H1 (cell line): ENCODE results near the gene ATP1A3. TPM values are rescaled to one million over a fixed set of nuclear protein-coding genes. Genes with fewer than 3 reads are reported as not detected.
A peak's percentile ranks its signal among the peaks of the same experiment; 100 is the strongest.

Experiments
- CTCF ChIA-PET: fragments of 300-600 bp; sonication (Branson Sonifier 250); formaldehyde crosslinking; loops from one replicate; lab custom pipeline; 2021; ENCODE audit not compliant: partially characterized antibody; lab: Charles Lee
- POLR2A ChIA-PET: fragments of 300-600 bp; sonication (Branson Sonifier 250); formaldehyde crosslinking; loops from one replicate; lab custom pipeline; 2021; ENCODE audit warnings: inconsistent platforms; ENCODE audit not compliant: partially characterized antibody; lab: Charles Lee
- DNase-seq, 2 experiments: peaks; one replicate each; pipeline versions ENCODE4 v3.0.0 to v3.0.0-alpha.2; 2010 to 2022; ENCODE audit warnings: low spot score in 2 of 2, low read depth in 1 of 2, mixed read lengths in 1 of 2
- FAIRE-seq: peaks from 2 replicates; lab custom pipeline; 2011; peaks lifted over from hg19 to GRCh38; lab: Jason Lieb, UNC
- H2AFZ ChIP-seq: 2 replicates; pipeline ENCODE4 v1.8.1; 2012; ENCODE audit warnings: low read length, inconsistent platforms
- H2AK5ac ChIP-seq: 2 replicates; pipeline ENCODE4 v1.6.1; 2013; ENCODE audit warnings: low read depth, low read length
- H2BK120ac ChIP-seq: replicated peaks from 2 replicates; pipeline ENCODE3; 2013; ENCODE audit warnings: low read depth, low read length, inconsistent platforms
- H2BK12ac ChIP-seq: 2 replicates; pipeline ENCODE4 v1.6.1; 2013; ENCODE audit warnings: low read depth, low read length
- H2BK15ac ChIP-seq: 2 replicates; pipeline ENCODE4 v1.6.1; 2013; ENCODE audit warnings: low read length
- H2BK20ac ChIP-seq: 2 replicates; pipeline ENCODE4 v1.6.1; 2013; ENCODE audit warnings: low read length
- H2BK5ac ChIP-seq: 2 replicates; pipeline ENCODE4 v1.6.1; 2013; ENCODE audit warnings: low read depth, low read length
- H3K14ac ChIP-seq: 2 replicates; pipeline ENCODE4 v1.6.1; 2013; ENCODE audit warnings: inconsistent platforms; ENCODE audit not compliant: insufficient read length
- H3K18ac ChIP-seq: 2 replicates; pipeline ENCODE4 v1.6.1; 2013; ENCODE audit warnings: low read length; ENCODE audit errors: extremely low read depth
- H3K23ac ChIP-seq: 2 replicates; pipeline ENCODE4 v1.6.1; 2013; ENCODE audit warnings: inconsistent platforms; ENCODE audit not compliant: insufficient read length
- H3K23me2 ChIP-seq: 2 replicates; pipeline ENCODE4 v1.6.1; 2013; ENCODE audit warnings: low read depth, low read length
- H3K27ac ChIP-seq: 2 replicates; pipeline ENCODE4 v1.6.1; 2011; ENCODE audit warnings: low read depth, low read length, inconsistent platforms
- H3K27me3 ChIP-seq, 4 experiments: replicated peaks in 1 of 4; 1 replicate in 1 of 4; 2 replicates in 3 of 4; pipeline versions ENCODE4 v1.6.1 to v1.8.1; 2011 to 2013; ENCODE audit warnings: low read length in 3 of 4, mild to moderate bottlenecking in 3 of 4, inconsistent platforms in 2 of 4, mixed read lengths in 2 of 4, moderate library complexity in 1 of 4; ENCODE audit not compliant: control insufficient read depth in 3 of 4, insufficient read depth in 3 of 4; ENCODE audit errors: extremely low read depth in 1 of 4
- H3K36me3 ChIP-seq, 4 experiments: 2 replicates each; pipeline versions ENCODE4 v1.6.1 to v1.8.1; 2011 to 2013; ENCODE audit warnings: mild to moderate bottlenecking in 4 of 4, low read length in 3 of 4, moderate library complexity in 2 of 4, control low read depth in 1 of 4, inconsistent platforms in 1 of 4; ENCODE audit not compliant: insufficient read depth in 4 of 4, control insufficient read depth in 2 of 4
- H3K4ac ChIP-seq: replicated peaks from 2 replicates; pipeline ENCODE3; 2013; ENCODE audit warnings: low read length, low read depth, mixed read lengths, inconsistent platforms; ENCODE audit not compliant: insufficient read length
- H3K4me1 ChIP-seq, 4 experiments: replicated peaks in 1 of 4; 1 replicate in 1 of 4; 2 replicates in 3 of 4; pipeline versions ENCODE4 v1.6.1 to v1.8.1; 2011 to 2013; ENCODE audit warnings: low read length in 3 of 4, inconsistent platforms in 2 of 4, mixed read lengths in 1 of 4; ENCODE audit not compliant: insufficient read depth in 4 of 4, control insufficient read depth in 3 of 4
- H3K4me2 ChIP-seq, 2 experiments: 2 replicates each; pipeline versions ENCODE4 v1.6.1 to v1.8.1; 2011 to 2013; ENCODE audit warnings: low read depth in 2 of 2, low read length in 2 of 2, control low read depth in 1 of 2, inconsistent platforms in 1 of 2, mild to moderate bottlenecking in 1 of 2; ENCODE audit not compliant: insufficient read depth in 1 of 2
- H3K4me3 ChIP-seq, 4 experiments: fragments of 200-600, 300-600 bp in 1 of 4; sonication (generic), shearing (Covaris generic), sonication (Bioruptor Twin) in 1 of 4; 2 replicates each; pipeline versions ENCODE4 v1.5.1 to v1.8.1; 2011 to 2016; ENCODE audit warnings: low read length in 4 of 4, low read depth in 3 of 4, control low read depth in 2 of 4, inconsistent platforms in 2 of 4, mild to moderate bottlenecking in 2 of 4, mixed read lengths in 1 of 4, moderate library complexity in 1 of 4; ENCODE audit not compliant: insufficient read depth in 2 of 4; ENCODE audit errors: extremely low read depth in 1 of 4
- H3K56ac ChIP-seq: replicated peaks from 2 replicates; pipeline ENCODE3; 2013; ENCODE audit warnings: low read depth, mild to moderate bottlenecking, mixed read lengths, low read length, inconsistent platforms; ENCODE audit not compliant: insufficient read length
- H3K79me1 ChIP-seq: 2 replicates; pipeline ENCODE4 v1.6.1; 2013; ENCODE audit warnings: low read depth, low read length, control low read depth
- H3K79me2 ChIP-seq, 2 experiments: 2 replicates each; pipeline versions ENCODE4 v1.6.1 to v1.8.1; 2012 to 2013; ENCODE audit warnings: low read length in 2 of 2, mild to moderate bottlenecking in 2 of 2, inconsistent platforms in 1 of 2; ENCODE audit not compliant: insufficient read depth in 2 of 2, control insufficient read depth in 1 of 2
- H3K9ac ChIP-seq, 4 experiments: replicated peaks in 1 of 4; 1 replicate in 1 of 4; 2 replicates in 3 of 4; pipeline versions ENCODE4 v1.6.1 to v1.8.1; 2011 to 2013; ENCODE audit warnings: low read depth in 3 of 4, low read length in 3 of 4, control low read depth in 2 of 4, mild to moderate bottlenecking in 2 of 4, moderate library complexity in 2 of 4, inconsistent platforms in 1 of 4; ENCODE audit errors: extremely low read depth in 1 of 4
- H3K9me3 ChIP-seq, 2 experiments: 2 replicates each; pipeline versions ENCODE4 v1.6.1 to v1.8.1; 2012 to 2013; ENCODE audit warnings: mild to moderate bottlenecking in 2 of 2, moderate library complexity in 2 of 2, control low read depth in 1 of 2, inconsistent platforms in 1 of 2, low read depth in 1 of 2, low read length in 1 of 2, mixed read lengths in 1 of 2; ENCODE audit not compliant: insufficient read depth in 2 of 2
- H4K20me1 ChIP-seq, 2 experiments: replicated peaks in 1 of 2; 2 replicates each; pipeline versions ENCODE3 to v1.8.1; 2011 to 2013; ENCODE audit warnings: inconsistent platforms in 2 of 2, low read length in 2 of 2, mild to moderate bottlenecking in 1 of 2; ENCODE audit not compliant: insufficient read depth in 2 of 2, control insufficient read depth in 1 of 2
- H4K5ac ChIP-seq: 2 replicates; pipeline ENCODE4 v1.6.1; 2013; ENCODE audit warnings: low read length, low read depth, mixed read lengths, inconsistent platforms; ENCODE audit not compliant: insufficient read length
- H4K8ac ChIP-seq: 2 replicates; pipeline ENCODE4 v1.8.0; 2013; ENCODE audit warnings: mild to moderate bottlenecking, moderate library complexity, low read length, inconsistent platforms; ENCODE audit not compliant: insufficient read depth; ENCODE audit errors: extremely low read depth
- H4K91ac ChIP-seq: replicated peaks from 2 replicates; pipeline ENCODE3; 2013; ENCODE audit warnings: low read length, mixed read lengths, inconsistent platforms; ENCODE audit not compliant: insufficient read length
- EZH2 ChIP-seq: fragments of 200-600 bp; sonication (generic); IDR thresholded peaks from 2 replicates; pipeline ENCODE4 v1.7.1; 2012; ENCODE audit warnings: low read depth, mild to moderate bottlenecking, moderate library complexity, low read length, inconsistent platforms; ENCODE audit not compliant: severe bottlenecking
- KDM4A ChIP-seq: IDR thresholded peaks from one replicate; pipeline ENCODE4 v1.7.1; 2012; ENCODE audit warnings: low read depth, mild to moderate bottlenecking, moderate library complexity, low read length, inconsistent platforms; ENCODE audit not compliant: severe bottlenecking
- RXRA ChIP-seq: IDR thresholded peaks from 2 replicates; pipeline ENCODE4 v1.6.1; 2011; ENCODE audit warnings: low read depth, mild to moderate bottlenecking, low read length, moderate library complexity; ENCODE audit not compliant: insufficient read depth
- SRF ChIP-seq: IDR thresholded peaks from 2 replicates; pipeline ENCODE4 v1.6.1; 2011; ENCODE audit warnings: mild to moderate bottlenecking, low read depth, low read length, moderate library complexity
- WGBS, 2 experiments: shearing (Covaris generic) in 1 of 2; methylation state at CpG; one replicate each; pipeline versions ENCODE4 v1.1.6 to v1.1.7; 2013 to 2015; ENCODE audit warnings: low lambda C conversion rate in 2 of 2, mixed read lengths in 2 of 2, inconsistent platforms in 1 of 2, low coverage in 1 of 2, missing lambda C conversion rate in 1 of 2; ENCODE audit not compliant: insufficient replicate concordance in 2 of 2, insufficient coverage in 1 of 2, insufficient read length in 1 of 2; ENCODE audit errors: extremely low coverage in 1 of 2, missing lambda C conversion rate in 1 of 2; 5-methylcytosine and 5-hydroxymethylcytosine counted together
- polyA plus RNA-seq, 7 experiments: library from polyadenylated mRNA; depleted of rRNA in 3 of 7; stranded (reverse) in 5 of 7; unstranded in 2 of 7; fragments of >200 nt in 5 of 7; fragments of 200-250 nt in 2 of 7; gene quantifications; 1 replicate in 5 of 7; 2 replicates in 1 of 7; 4 replicates in 1 of 7; pipeline versions ENCODE4 v1.2.1 to v1.2.3, GENCODE V29; 2011 to 2013; ENCODE audit warnings: missing spikeins in 2 of 7, mixed read lengths in 2 of 7
- total RNA-seq: library from RNA; stranded (reverse); fragmentation: NEBNext Ultra II Directional; extraction: Animal tissue kit (Norgen Biotek cat#: 25700); gene quantifications from 2 replicates; pipeline ENCODE4 v1.2.1, GENCODE V29; 2021
- TF ChIP-seq, protein P1 (sequence below): IDR thresholded peaks from 2 replicates; pipeline ENCODE4 v1.6.1; 2012; ENCODE audit warnings: inconsistent platforms
- TF ChIP-seq, protein P2 (sequence below): IDR thresholded peaks from 2 replicates; pipeline ENCODE4 v1.6.1; 2012; ENCODE audit warnings: low read length, inconsistent platforms
- TF ChIP-seq, protein P3 (sequence below): IDR thresholded peaks from 2 replicates; pipeline ENCODE4 v1.6.1; 2012; ENCODE audit warnings: inconsistent platforms

ATP1A3 gene
- total and polyA plus RNA-seq, 2 of the 8 experiments (the other 6 are each of a cell fraction or from before 2014, with no cell fraction given), result 11.1 to 41.2 TPM

DNA sequence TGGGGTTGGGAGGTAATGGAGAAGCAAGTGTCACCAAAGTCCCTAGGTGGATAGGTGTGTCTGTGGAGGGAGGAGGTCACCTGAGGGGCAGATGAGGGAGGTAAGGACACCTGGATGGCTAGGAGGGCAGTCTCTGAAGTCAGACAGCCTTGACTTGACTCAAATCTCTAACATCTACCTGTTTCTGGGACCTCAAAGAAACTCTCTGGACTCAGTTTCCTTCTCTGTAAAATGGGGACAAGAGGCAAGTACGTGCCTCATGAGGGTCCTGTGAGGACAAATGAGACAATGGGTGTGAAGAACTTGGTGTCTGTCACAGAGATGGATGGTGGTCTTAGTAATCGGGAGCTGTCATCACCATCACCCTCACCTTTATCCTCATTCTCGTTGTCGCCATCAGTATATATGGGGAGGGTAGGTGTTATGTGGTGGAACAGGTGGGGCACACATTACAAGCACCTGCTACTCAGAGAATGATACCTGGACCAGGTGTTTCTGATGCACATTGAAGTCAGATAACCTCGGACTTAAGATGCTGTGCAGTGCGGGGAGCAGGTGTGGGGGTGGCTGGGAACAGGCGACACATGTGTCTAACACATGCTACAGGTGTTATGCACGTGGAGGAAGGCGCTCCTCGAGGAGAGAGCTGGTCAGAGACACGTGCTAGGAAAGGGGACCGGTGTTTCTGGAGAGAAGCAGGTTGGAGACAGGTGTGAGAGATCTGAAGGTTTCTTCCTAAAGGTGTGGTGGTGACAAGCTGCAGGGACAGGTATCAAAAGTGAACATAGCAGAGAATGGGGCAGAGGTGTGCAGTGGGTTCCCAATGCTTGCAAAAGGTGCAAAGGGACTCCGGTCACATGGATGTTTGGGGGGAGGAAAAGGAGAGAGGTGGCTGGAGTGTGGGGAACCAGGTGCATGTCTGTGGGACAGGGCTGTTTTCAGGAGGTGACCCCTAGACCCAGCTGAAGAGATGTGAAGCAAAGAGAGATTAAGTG lies 69.6 kb downstream of the ATP1A3 start:
- DNase-seq (no peak), FAIRE-seq (no peak)
- no peak for TF ChIP-seq SRF
- TF ChIP-seq KDM4A, result no peak
- TF ChIP-seq, protein P1, sequence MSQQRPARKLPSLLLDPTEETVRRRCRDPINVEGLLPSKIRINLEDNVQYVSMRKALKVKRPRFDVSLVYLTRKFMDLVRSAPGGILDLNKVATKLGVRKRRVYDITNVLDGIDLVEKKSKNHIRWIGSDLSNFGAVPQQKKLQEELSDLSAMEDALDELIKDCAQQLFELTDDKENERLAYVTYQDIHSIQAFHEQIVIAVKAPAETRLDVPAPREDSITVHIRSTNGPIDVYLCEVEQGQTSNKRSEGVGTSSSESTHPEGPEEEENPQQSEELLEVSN, result peak; percentile 42; the same call in 1 of the 2 replicates
- no peak for TF ChIP-seq RXRA
- TF ChIP-seq, protein P2, sequence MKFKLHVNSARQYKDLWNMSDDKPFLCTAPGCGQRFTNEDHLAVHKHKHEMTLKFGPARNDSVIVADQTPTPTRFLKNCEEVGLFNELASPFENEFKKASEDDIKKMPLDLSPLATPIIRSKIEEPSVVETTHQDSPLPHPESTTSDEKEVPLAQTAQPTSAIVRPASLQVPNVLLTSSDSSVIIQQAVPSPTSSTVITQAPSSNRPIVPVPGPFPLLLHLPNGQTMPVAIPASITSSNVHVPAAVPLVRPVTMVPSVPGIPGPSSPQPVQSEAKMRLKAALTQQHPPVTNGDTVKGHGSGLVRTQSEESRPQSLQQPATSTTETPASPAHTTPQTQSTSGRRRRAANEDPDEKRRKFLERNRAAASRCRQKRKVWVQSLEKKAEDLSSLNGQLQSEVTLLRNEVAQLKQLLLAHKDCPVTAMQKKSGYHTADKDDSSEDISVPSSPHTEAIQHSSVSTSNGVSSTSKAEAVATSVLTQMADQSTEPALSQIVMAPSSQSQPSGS, result no peak
- TF ChIP-seq EZH2, result peak; percentile 22
- TF ChIP-seq, protein P3, sequence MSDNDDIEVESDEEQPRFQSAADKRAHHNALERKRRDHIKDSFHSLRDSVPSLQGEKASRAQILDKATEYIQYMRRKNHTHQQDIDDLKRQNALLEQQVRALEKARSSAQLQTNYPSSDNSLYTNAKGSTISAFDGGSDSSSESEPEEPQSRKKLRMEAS, result peak; percentile 47; the same call in 1 of the 2 replicates

More for the DNA sequence above, 69.6 kb downstream of the ATP1A3 start:
- ChIA-PET POLR2A (interaction anchor here (0.7 to 3.8 kb wide), 5 partner anchors 12 to 60 kb away, joined by 3 to 20 read pairs (median 5); no protein-coding TSS in a partner anchor), CTCF (interaction anchor here (1.0 to 1.3 kb wide), 3 partner anchors 10 to 51 kb away, joined by 3 to 5 read pairs (median 3); no protein-coding TSS in a partner anchor)
- no peaks in the 10 kb centered on the region for H3K36me3 ChIP-seq
- no peak overlapping the region for H3K23ac ChIP-seq
- no peak overlapping the region for H3K14ac ChIP-seq
- H3K4me1 ChIP-seq, result peaks cover 6 to 20% (median 16%) of the 10 kb centered on the region in 4 experiments
- peaks cover 7 to 36% of the 10 kb centered on the region in 2 experiments for H4K20me1 ChIP-seq
- H3K18ac ChIP-seq, result no peak overlapping the region
- no peak overlapping the region for H2BK5ac ChIP-seq
- no peak overlapping the region for H3K27ac ChIP-seq
- no peak overlapping the region for H2BK12ac ChIP-seq
- H3K27me3 ChIP-seq, result peaks cover 90 to 99% (median 96%) of the 10 kb centered on the region in 4 experiments
- no peaks in the 10 kb centered on the region for H3K9me3 ChIP-seq
- H3K56ac ChIP-seq, result no peak overlapping the region
- no peak overlapping the region for H4K91ac ChIP-seq
- no peaks in the 10 kb centered on the region for H3K79me1 ChIP-seq
- H4K8ac ChIP-seq, result no peak overlapping the region
- WGBS, 2 experiments, result 46% methylated on average over 13 of the region's 13 CpGs; no CpG with 5 or more reads in 1 of the 2 experiments
- H3K23me2 ChIP-seq, result peaks cover 10% of the 10 kb centered on the region
- H3K4me3 ChIP-seq, result no peak overlapping the region
- H4K5ac ChIP-seq, result no peak overlapping the region
- no peak overlapping the region for H3K9ac ChIP-seq
- 0 out of 2 replicates have a peak overlapping the region, but pooled peaks have one; percentile 81 for H2BK15ac ChIP-seq
- H2AFZ ChIP-seq, result no peak overlapping the region
- H3K4ac ChIP-seq, result peak overlapping the region; percentile 33
- no peak overlapping the region for H2BK20ac ChIP-seq
- no peak overlapping the region for H2BK120ac ChIP-seq
- H2AK5ac ChIP-seq, result no peak overlapping the region
- no peak overlapping the region for H3K4me2 ChIP-seq
- no peaks in the 10 kb centered on the region for H3K79me2 ChIP-seq
